HepG2 (cell line): ENCODE results near the gene NFKB2. TPM values are rescaled to one million over a fixed set of nuclear protein-coding genes. Genes with fewer than 3 reads are reported as not detected.
A peak's percentile ranks its signal among the peaks of the same experiment; 100 is the strongest.

Experiments used
- GMEB1 ChIP-seq: sonication (generic); formaldehyde crosslinking; IDR thresholded peaks from 2 replicates; pipeline ENCODE4 v1.5.1; 2020; ENCODE audit warnings: missing genetic modification reagents, mild to moderate bottlenecking, borderline replicate concordance
- IRX3 ChIP-seq: sonication (generic); formaldehyde crosslinking; IDR thresholded peaks from 2 replicates; pipeline ENCODE4 v1.8.1; 2023; ENCODE audit warnings: mild to moderate bottlenecking, low read depth, missing genetic modification reagents, borderline replicate concordance
- JUND ChIP-seq: sonication (generic); formaldehyde crosslinking; IDR thresholded peaks from 2 replicates; pipeline ENCODE4 v1.8.0; 2022; ENCODE audit warnings: mild to moderate bottlenecking, missing genetic modification reagents
- MAFG ChIP-seq: sonication (generic); formaldehyde crosslinking; IDR thresholded peaks from 2 replicates; pipeline ENCODE4 v1.5.1; 2020; ENCODE audit warnings: mild to moderate bottlenecking, missing genetic modification reagents
- MYC ChIP-seq: sonication (generic); formaldehyde crosslinking; IDR thresholded peaks from 2 replicates; pipeline ENCODE4 v1.9.0; 2021; ENCODE audit warnings: missing genetic modification reagents, borderline replicate concordance
- NAIF1 ChIP-seq: sonication (generic); formaldehyde crosslinking; IDR thresholded peaks from 2 replicates; pipeline ENCODE4 v1.5.0; 2020; ENCODE audit warnings: mild to moderate bottlenecking, missing genetic modification reagents, borderline replicate concordance
- PAXIP1 ChIP-seq: sonication (generic); formaldehyde crosslinking; conservative IDR thresholded peaks from 2 replicates; pipeline ENCODE4 v1.4.0; 2020; ENCODE audit warnings: mild to moderate bottlenecking, missing genetic modification reagents, moderate library complexity
- SNAPC2 ChIP-seq: sonication (generic); formaldehyde crosslinking; IDR thresholded peaks from 2 replicates; pipeline ENCODE4 v1.8.1; 2022; ENCODE audit warnings: mild to moderate bottlenecking, missing genetic modification reagents
- SOX13 ChIP-seq, 3 experiments: fragments of 450-650 bp in 1 of 3; sonication (generic) in 1 of 3; formaldehyde crosslinking in 1 of 3; IDR thresholded peaks in 2 of 3; conservative IDR thresholded peaks in 1 of 3; 2 replicates each; pipeline versions ENCODE4 v1.5.0 to v1.6.1; 2016 to 2020; ENCODE audit warnings: antibody characterized with exemption in 1 of 3, mild to moderate bottlenecking in 1 of 3, missing compliant biosample characterization in 1 of 3, missing genetic modification reagents in 1 of 3, moderate library complexity in 1 of 3
- SRSF9 ChIP-seq: fragments of 200-400 bp; formaldehyde crosslinking; IDR thresholded peaks from 2 replicates; pipeline ENCODE4 v1.6.1; 2018; ENCODE audit warnings: borderline replicate concordance, mild to moderate bottlenecking, low read depth, low read length; ENCODE audit not compliant: insufficient read depth, poor library complexity, severe bottlenecking
- TBP ChIP-seq: sonication (generic); formaldehyde crosslinking; IDR thresholded peaks from 2 replicates; pipeline ENCODE4 v1.5.0; 2020; ENCODE audit warnings: missing genetic modification reagents
- ZNF224 ChIP-seq: sonication (generic); formaldehyde crosslinking; IDR thresholded peaks from 2 replicates; pipeline ENCODE4 v1.5.0; 2020; ENCODE audit warnings: mild to moderate bottlenecking, missing genetic modification reagents
- ZNF264 ChIP-seq: sonication (generic); formaldehyde crosslinking; IDR thresholded peaks from 2 replicates; pipeline ENCODE4 v1.4.0; 2020; ENCODE audit warnings: missing genetic modification reagents
- ZNF549 ChIP-seq: sonication (generic); formaldehyde crosslinking; IDR thresholded peaks from 2 replicates; pipeline ENCODE4 v1.5.0; 2020; ENCODE audit warnings: missing genetic modification reagents
- ZNF567 ChIP-seq: sonication (generic); formaldehyde crosslinking; IDR thresholded peaks from 2 replicates; pipeline ENCODE4 v1.8.1; 2023; ENCODE audit warnings: mild to moderate bottlenecking, missing genetic modification reagents, borderline replicate concordance
- ZNF746 ChIP-seq: sonication (generic); formaldehyde crosslinking; IDR thresholded peaks from 2 replicates; pipeline ENCODE4 v1.8.0; 2022; ENCODE audit warnings: mild to moderate bottlenecking, missing genetic modification reagents
- ZNF841 ChIP-seq: sonication (generic); formaldehyde crosslinking; IDR thresholded peaks from 2 replicates; pipeline ENCODE4 v1.8.1; 2023; ENCODE audit warnings: missing genetic modification reagents, borderline replicate concordance
- polyA plus RNA-seq, 8 experiments: library from polyadenylated mRNA; depleted of rRNA in 3 of 8; stranded (reverse) in 7 of 8; unstranded in 1 of 8; fragments of >200 nt; fragmentation: Illumina TruSeq in 4 of 8; extraction: Trizol in 4 of 8; gene quantifications; 2 replicates each; pipeline versions ENCODE4 v1.2.1 to v1.2.3, GENCODE V29; 2011 to 2016; ENCODE audit warnings: low read depth in 4 of 8, missing spikeins in 1 of 8, mixed read lengths in 1 of 8; ENCODE audit not compliant: insufficient read depth in 1 of 8
- total RNA-seq, 5 experiments: library from RNA; depleted of rRNA; stranded (reverse); fragments of >200 nt; fragmentation: Illumina TruSeq; extraction: Trizol; gene quantifications; 2 replicates each; pipeline ENCODE4 v1.2.3, GENCODE V29; 2016; ENCODE audit warnings: low read depth in 1 of 5
- TF ChIP-seq, protein P1 (sequence below): sonication (generic); formaldehyde crosslinking; IDR thresholded peaks from 2 replicates; pipeline ENCODE4 v1.4.0; 2020; ENCODE audit warnings: mild to moderate bottlenecking, missing genetic modification reagents
- TF ChIP-seq, protein P2 (sequence below): sonication (generic); formaldehyde crosslinking; conservative IDR thresholded peaks from 2 replicates; pipeline ENCODE4 v1.8.0; 2022; ENCODE audit warnings: low read depth, missing genetic modification reagents

NFKB2 gene
- total and polyA plus RNA-seq, 2 of the 13 experiments (the other 11 are each of a cell fraction or from before 2014, with no cell fraction given) = 7.7 to 12.5 TPM

GRCh38 chr10:102399217-102400021 lies 3.9 kb downstream of the NFKB2 start (continued):
- TF ChIP-seq, protein P1, sequence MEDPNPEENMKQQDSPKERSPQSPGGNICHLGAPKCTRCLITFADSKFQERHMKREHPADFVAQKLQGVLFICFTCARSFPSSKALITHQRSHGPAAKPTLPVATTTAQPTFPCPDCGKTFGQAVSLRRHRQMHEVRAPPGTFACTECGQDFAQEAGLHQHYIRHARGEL (CRISPR knock-in tag) = peak; percentile 91
- TF ChIP-seq TBP (no peak), ZNF567 (CRISPR knock-in tag) (no peak), IRX3 (CRISPR knock-in tag) (no peak; the same call in 1 of the 2 replicates), MYC (CRISPR knock-in tag) (peak; percentile 90), MAFG (CRISPR knock-in tag) (no peak), SNAPC2 (CRISPR knock-in tag) (no peak), ZNF746 (CRISPR knock-in tag) (no peak), GMEB1 (CRISPR knock-in tag) (peak; percentile 91), ZNF224 (CRISPR knock-in tag) (no peak), SRSF9 (no peak), ZNF264 (CRISPR knock-in tag) (no peak; the same call in 1 of the 2 replicates), SOX13 (IDR thresholded peaks at IDR 0.05) (no peak), SOX13 (CRISPR knock-in tag; conservative IDR thresholded peaks at IDR 0.05 in 1 of 2, IDR thresholded peaks at IDR 0.05 in 1 of 2) (peak in 1 of 2 experiments; percentile 47; a peak in 1 of 4 replicates), ZNF549 (no peak), PAXIP1 (CRISPR knock-in tag) (0 out of 2 replicates have a peak, but pooled peaks have one; percentile 37), NAIF1 (CRISPR knock-in tag) (peak; percentile 84; the same call in 1 of the 2 replicates), ZNF841 (CRISPR knock-in tag) (no peak), JUND (CRISPR knock-in tag) (no peak)
- TF ChIP-seq, protein P2, sequence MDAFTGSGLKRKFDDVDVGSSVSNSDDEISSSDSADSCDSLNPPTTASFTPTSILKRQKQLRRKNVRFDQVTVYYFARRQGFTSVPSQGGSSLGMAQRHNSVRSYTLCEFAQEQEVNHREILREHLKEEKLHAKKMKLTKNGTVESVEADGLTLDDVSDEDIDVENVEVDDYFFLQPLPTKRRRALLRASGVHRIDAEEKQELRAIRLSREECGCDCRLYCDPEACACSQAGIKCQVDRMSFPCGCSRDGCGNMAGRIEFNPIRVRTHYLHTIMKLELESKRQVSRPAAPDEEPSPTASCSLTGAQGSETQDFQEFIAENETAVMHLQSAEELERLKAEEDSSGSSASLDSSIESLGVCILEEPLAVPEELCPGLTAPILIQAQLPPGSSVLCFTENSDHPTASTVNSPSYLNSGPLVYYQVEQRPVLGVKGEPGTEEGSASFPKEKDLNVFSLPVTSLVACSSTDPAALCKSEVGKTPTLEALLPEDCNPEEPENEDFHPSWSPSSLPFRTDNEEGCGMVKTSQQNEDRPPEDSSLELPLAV (CRISPR knock-in tag) = no peak
